ENCODE data around the gene C18orf63. TPM values are rescaled to one million over a fixed set of nuclear protein-coding genes. Genes with fewer than 3 reads are reported as not detected.

Gene C18orf63
- total RNA-seq, 2 donors from 2014 or later: not detected

GRCh38 chr18:74337155-74337911 is 21.7 kb downstream of the C18orf63 start:
- no peaks in the 10 kb centered on the region for H3K9me3 ChIP-seq
- no peaks in the 10 kb centered on the region for H3K27me3 ChIP-seq
- WGBS, 2 donors: 48 to 53% methylated on average over 5 of the region's 5 CpGs
- ATAC-seq (no peak), DNase-seq (no peak)
- intact Hi-C loops (cut with DNase I): no loop called here
- no peak overlapping the region for H3K27ac ChIP-seq
- TF ChIP-seq POLR2A (IDR thresholded peaks at IDR 0.05): no peak
- TF ChIP-seq, protein P1, sequence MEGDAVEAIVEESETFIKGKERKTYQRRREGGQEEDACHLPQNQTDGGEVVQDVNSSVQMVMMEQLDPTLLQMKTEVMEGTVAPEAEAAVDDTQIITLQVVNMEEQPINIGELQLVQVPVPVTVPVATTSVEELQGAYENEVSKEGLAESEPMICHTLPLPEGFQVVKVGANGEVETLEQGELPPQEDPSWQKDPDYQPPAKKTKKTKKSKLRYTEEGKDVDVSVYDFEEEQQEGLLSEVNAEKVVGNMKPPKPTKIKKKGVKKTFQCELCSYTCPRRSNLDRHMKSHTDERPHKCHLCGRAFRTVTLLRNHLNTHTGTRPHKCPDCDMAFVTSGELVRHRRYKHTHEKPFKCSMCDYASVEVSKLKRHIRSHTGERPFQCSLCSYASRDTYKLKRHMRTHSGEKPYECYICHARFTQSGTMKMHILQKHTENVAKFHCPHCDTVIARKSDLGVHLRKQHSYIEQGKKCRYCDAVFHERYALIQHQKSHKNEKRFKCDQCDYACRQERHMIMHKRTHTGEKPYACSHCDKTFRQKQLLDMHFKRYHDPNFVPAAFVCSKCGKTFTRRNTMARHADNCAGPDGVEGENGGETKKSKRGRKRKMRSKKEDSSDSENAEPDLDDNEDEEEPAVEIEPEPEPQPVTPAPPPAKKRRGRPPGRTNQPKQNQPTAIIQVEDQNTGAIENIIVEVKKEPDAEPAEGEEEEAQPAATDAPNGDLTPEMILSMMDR (IDR thresholded peaks at IDR 0.05): no peak
- no peaks in the 10 kb centered on the region for H3K36me3 ChIP-seq (replicated peaks in 1 of 2; ENCODE audit: insufficient read depth in 1 of 2, low read depth in 2 of 2)
- no peaks in the 10 kb centered on the region for H3K4me1 ChIP-seq
- no peak overlapping the region for H3K4me3 ChIP-seq

GRCh38 chr18:74337912-74338309 is 22.3 kb downstream of the C18orf63 start:
- H3K9me3 ChIP-seq: no peaks in the 10 kb centered on the region
- no peaks in the 10 kb centered on the region for H3K36me3 ChIP-seq (replicated peaks in 1 of 2; ENCODE audit: insufficient read depth in 1 of 2, low read depth in 2 of 2)
- intact Hi-C loops (cut with DNase I): no loop called here
- ATAC-seq (no peak), DNase-seq (no peak)
- H3K4me1 ChIP-seq: no peaks in the 10 kb centered on the region
- H3K27me3 ChIP-seq: no peaks in the 10 kb centered on the region
- no peak for TF ChIP-seq POLR2A (IDR thresholded peaks at IDR 0.05)
- TF ChIP-seq, protein P1 (IDR thresholded peaks at IDR 0.05): no peak
- WGBS, 2 donors: 91% methylated on average over 1 of the region's 1 CpG
- H3K4me3 ChIP-seq: no peak overlapping the region
- H3K27ac ChIP-seq: no peak overlapping the region

GRCh38 chr18:74342416-74343043 is 26.9 kb downstream of the C18orf63 start:
- WGBS, 2 donors: 3 to 9% methylated on average over 4 of the region's 4 CpGs
- H3K27ac ChIP-seq: no peak overlapping the region
- H3K4me3 ChIP-seq: no peak overlapping the region
- no peaks in the 10 kb centered on the region for H3K4me1 ChIP-seq
- H3K27me3 ChIP-seq: no peaks in the 10 kb centered on the region
- DNase-seq: peak; percentile 45 to 70 (median 48)
- peak; percentile 56 for ATAC-seq
- no peak for TF ChIP-seq POLR2A (IDR thresholded peaks at IDR 0.05)
- TF ChIP-seq, protein P1 (IDR thresholded peaks at IDR 0.05): peak; percentile 47 to 92 (median 80)
- no peaks in the 10 kb centered on the region for H3K9me3 ChIP-seq
- intact Hi-C loops (cut with DNase I): loop anchor here (2.0 kb wide), 1 partner anchor 146 kb away; no protein-coding TSS in a partner anchor
- no peaks in the 10 kb centered on the region for H3K36me3 ChIP-seq (replicated peaks in 1 of 2; ENCODE audit: insufficient read depth in 1 of 2, low read depth in 2 of 2)

DNA sequence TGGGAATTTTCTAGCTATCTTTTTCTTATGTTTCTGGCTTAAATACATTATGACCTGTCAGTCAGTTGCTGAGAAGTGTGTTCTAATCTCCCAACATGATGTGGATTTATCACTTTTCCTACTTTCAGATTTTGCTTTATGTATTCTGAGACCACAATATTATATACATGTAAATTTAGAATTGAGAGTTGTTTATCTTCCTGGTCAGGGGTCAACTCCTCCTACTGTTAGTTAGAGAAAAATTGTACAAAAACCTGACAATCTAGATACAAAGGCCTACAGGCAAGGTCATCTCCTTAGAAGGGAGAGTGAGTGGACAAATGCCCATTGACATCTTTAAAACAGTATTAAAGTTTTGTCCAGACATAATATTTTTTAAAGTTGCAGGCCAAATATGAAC is 30.6 kb downstream of the C18orf63 start:
- Histone ChIP-seq H3K9me3 (no peaks in the 10 kb centered on the region), H3K36me3 (replicated peaks in 1 of 2; ENCODE audit: insufficient read depth in 1 of 2, low read depth in 2 of 2) (no peaks in the 10 kb centered on the region), H3K4me3 (no peak overlapping the region), H3K27me3 (no peaks in the 10 kb centered on the region), H3K4me1 (no peaks in the 10 kb centered on the region), H3K27ac (no peak overlapping the region)
- intact Hi-C loops (cut with DNase I): loop anchor here (5.0 kb wide), 1 partner anchor 211 kb away; no protein-coding TSS in a partner anchor
- TF ChIP-seq, protein P1 (IDR thresholded peaks at IDR 0.05): no peak
- no peak for TF ChIP-seq POLR2A (IDR thresholded peaks at IDR 0.05)
- ATAC-seq (no peak), DNase-seq (no peak)
